HepG2 (cell line): ENCODE results near the gene ALS2. TPM values are rescaled to one million over a fixed set of nuclear protein-coding genes. Genes with fewer than 3 reads are reported as not detected.

Source experiments
- ATAC-seq: fragments of 200-7000 bp; cut with Tn5 transposase; 3 replicates; pipeline ENCODE4 v1.9.1; 2020; ENCODE audit warnings: mild to moderate bottlenecking, moderate library complexity
- BruUV-seq: library from RNA; stranded (reverse); fragments of 400-500 nt; replicated peaks from 2 replicates; lab custom pipeline; 2021; lab: Mats Ljungman, UMichigan
- CTCF ChIA-PET: fragments of 300-600 bp; formaldehyde crosslinking; extraction: SDS; loops from one replicate; lab custom pipeline; 2021; ENCODE audit warnings: low total read pairs, inconsistent platforms, low intra/inter-chr PET ratio; lab: Yijun Ruan, JAX
- POLR2A ChIA-PET: fragments of 350-600 bp; sonication (Branson Sonifier 250); formaldehyde crosslinking; loops from one replicate; lab custom pipeline; 2020; ENCODE audit warnings: antibody characterized with exemption, inconsistent platforms; lab: Yijun Ruan, JAX
- DNase-seq: peaks from one replicate; pipeline ENCODE4 v3.0.0-alpha.2; 2015; ENCODE audit warnings: low spot score
- FAIRE-seq: peaks from 3 replicates; lab custom pipeline; 2011; peaks lifted over from hg19 to GRCh38; lab: Jason Lieb, UNC
- H2AFZ ChIP-seq: one replicate; pipeline ENCODE4 v1.6.1; 2011; ENCODE audit warnings: low read length, inconsistent platforms
- H3K27ac ChIP-seq: fragments of 300-600 bp; 3 replicates; pipeline ENCODE4 v1.8.0; 2011; ENCODE audit warnings: mixed run types, mild to moderate bottlenecking, mixed read lengths, low read length, inconsistent platforms; ENCODE audit not compliant: insufficient read depth; ENCODE audit errors: extremely low read length
- H3K27me3 ChIP-seq, 2 experiments: fragments of 200-600 bp in 1 of 2; 2 replicates in 1 of 2; 3 replicates in 1 of 2; pipeline versions ENCODE4 v1.6.0 to v1.8.0; 2011; ENCODE audit warnings: low read length in 2 of 2, mild to moderate bottlenecking in 2 of 2, moderate library complexity in 2 of 2, inconsistent platforms in 1 of 2; ENCODE audit not compliant: insufficient read depth in 2 of 2, control insufficient read depth in 1 of 2
- H3K36me3 ChIP-seq, 2 experiments: fragments of 200-600 bp in 1 of 2; replicated peaks in 1 of 2; 2 replicates in 1 of 2; 3 replicates in 1 of 2; pipeline versions ENCODE4 v1.5.1 to v1.8.0; 2011; ENCODE audit warnings: low read length in 2 of 2, inconsistent platforms in 1 of 2; ENCODE audit not compliant: insufficient read depth in 2 of 2, control insufficient read depth in 1 of 2
- H3K4me1 ChIP-seq: 2 replicates; pipeline ENCODE4 v1.5.1; 2012; ENCODE audit warnings: low read length, inconsistent platforms; ENCODE audit not compliant: insufficient read depth
- H3K4me2 ChIP-seq: 2 replicates; pipeline ENCODE4 v1.6.0; 2011; ENCODE audit warnings: low read depth, low read length, inconsistent platforms
- H3K4me3 ChIP-seq, 3 experiments: fragments of 200-600 bp in 1 of 3; sonication (generic), shearing (Covaris generic) in 1 of 3; replicated peaks in 1 of 3; 2 replicates each; pipeline ENCODE4 v1.5.1; 2011 to 2016; ENCODE audit warnings: low read length in 3 of 3, inconsistent platforms in 2 of 3, low read depth in 2 of 3, mild to moderate bottlenecking in 2 of 3, control low read depth in 1 of 3, mixed read lengths in 1 of 3; ENCODE audit not compliant: insufficient read depth in 1 of 3
- H3K79me2 ChIP-seq: one replicate; pipeline ENCODE4 v1.6.1; 2011; ENCODE audit warnings: low read length, inconsistent platforms; ENCODE audit not compliant: insufficient read depth
- H3K9ac ChIP-seq: 2 replicates; pipeline ENCODE4 v1.6.0; 2011; ENCODE audit warnings: mild to moderate bottlenecking, low read depth, low read length, inconsistent platforms; ENCODE audit not compliant: insufficient read depth
- H3K9me3 ChIP-seq: 2 replicates; pipeline ENCODE4 v1.5.1; 2012; ENCODE audit warnings: mild to moderate bottlenecking, low read length
- H4K20me1 ChIP-seq: 2 replicates; pipeline ENCODE4 v1.6.0; 2011; ENCODE audit warnings: inconsistent platforms, mild to moderate bottlenecking, low read length, moderate library complexity; ENCODE audit not compliant: insufficient read depth
- BCL6 ChIP-seq: IDR thresholded peaks from 2 replicates; pipeline ENCODE4 v1.6.1; 2016; ENCODE audit warnings: missing genetic modification reagents, missing compliant biosample characterization
- CREM ChIP-seq, 2 experiments: sonication (generic) in 1 of 2; formaldehyde crosslinking in 1 of 2; IDR thresholded peaks; 2 replicates each; pipeline versions ENCODE4 v1.4.0 to v1.6.1; 2016 to 2020; ENCODE audit warnings: antibody characterized with exemption in 1 of 2, mild to moderate bottlenecking in 1 of 2, missing genetic modification reagents in 1 of 2
- ZNF3 ChIP-seq: IDR thresholded peaks from 2 replicates; pipeline ENCODE4 v1.7.0; 2017; ENCODE audit warnings: inconsistent platforms
- ZNF367 ChIP-seq: sonication (generic); formaldehyde crosslinking; IDR thresholded peaks from 2 replicates; pipeline ENCODE4 v1.4.0; 2020; ENCODE audit warnings: missing genetic modification reagents, borderline replicate concordance
- ZSCAN31 ChIP-seq: sonication (generic); formaldehyde crosslinking; IDR thresholded peaks from 2 replicates; pipeline ENCODE4 v1.5.0; 2020; ENCODE audit warnings: low read depth, mild to moderate bottlenecking, missing genetic modification reagents
- WGBS: methylation state at CpG from one replicate; pipeline ENCODE4 v1.1.6; 2017; ENCODE audit warnings: low lambda C conversion rate; 5-methylcytosine and 5-hydroxymethylcytosine counted together
- in situ Hi-C: cut with HindIII; loops from 2 replicates; pipeline ENCODE4 v1.10.0; 2017; ENCODE audit warnings: low pct_unique_long_range_greater_than_20kb; ENCODE audit not compliant: extremely low pct_ligation_motif_present
- intact Hi-C: fragments of 100-400 bp; cut with micrococcal nuclease; formaldehyde crosslinking; loops from one replicate; pipeline ENCODE4 v1.10.0; 2022; ENCODE audit not compliant: unreplicated experiment
- polyA plus RNA-seq, 8 experiments: library from polyadenylated mRNA; depleted of rRNA in 3 of 8; stranded (reverse) in 7 of 8; unstranded in 1 of 8; fragments of >200 nt; fragmentation: Illumina TruSeq in 4 of 8; extraction: Trizol in 4 of 8; gene quantifications; 2 replicates each; pipeline versions ENCODE4 v1.2.1 to v1.2.3, GENCODE V29; 2011 to 2016; ENCODE audit warnings: low read depth in 4 of 8, missing spikeins in 1 of 8, mixed read lengths in 1 of 8; ENCODE audit not compliant: insufficient read depth in 1 of 8
- total RNA-seq, 5 experiments: library from RNA; depleted of rRNA; stranded (reverse); fragments of >200 nt; fragmentation: Illumina TruSeq; extraction: Trizol; gene quantifications; 2 replicates each; pipeline ENCODE4 v1.2.3, GENCODE V29; 2016; ENCODE audit warnings: low read depth in 1 of 5
- TF ChIP-seq, protein P1 (sequence below): sonication (generic); formaldehyde crosslinking; IDR thresholded peaks from 2 replicates; pipeline ENCODE4 v1.8.0; 2022; ENCODE audit warnings: mild to moderate bottlenecking, missing genetic modification reagents
- TF ChIP-seq, protein P2 (sequence below): sonication (generic); formaldehyde crosslinking; IDR thresholded peaks from 2 replicates; pipeline ENCODE4 v1.5.0; 2020; ENCODE audit warnings: missing genetic modification reagents
- TF ChIP-seq, protein P3 (sequence below): fragments of 450-650 bp; IDR thresholded peaks from 2 replicates; pipeline ENCODE4 v1.6.1; 2017

Gene ALS2
- total and polyA plus RNA-seq, 2 of the 13 experiments (the other 11 are each of a cell fraction or from before 2014, with no cell fraction given) = 12.7 to 19.3 TPM

DNA sequence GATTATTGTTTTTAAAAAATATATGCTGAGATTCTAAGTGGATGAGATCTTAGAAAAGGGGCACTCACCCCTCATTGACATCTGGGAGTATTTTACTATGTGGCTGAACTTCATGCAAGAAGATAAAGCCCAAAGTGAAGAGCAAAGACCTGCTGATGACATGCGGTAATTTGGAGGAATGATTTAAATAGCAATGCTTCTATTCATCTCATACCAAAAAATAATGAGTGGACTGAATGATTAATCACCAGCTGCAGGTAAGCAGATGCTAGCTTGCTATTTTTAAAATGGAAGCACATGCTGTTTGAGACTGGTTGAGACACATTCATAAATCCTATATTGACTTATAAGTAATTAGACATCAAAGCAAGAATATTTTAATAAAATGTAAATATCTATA, 12.9 kb upstream of the ALS2 start (continued):
- TF ChIP-seq, protein P1, sequence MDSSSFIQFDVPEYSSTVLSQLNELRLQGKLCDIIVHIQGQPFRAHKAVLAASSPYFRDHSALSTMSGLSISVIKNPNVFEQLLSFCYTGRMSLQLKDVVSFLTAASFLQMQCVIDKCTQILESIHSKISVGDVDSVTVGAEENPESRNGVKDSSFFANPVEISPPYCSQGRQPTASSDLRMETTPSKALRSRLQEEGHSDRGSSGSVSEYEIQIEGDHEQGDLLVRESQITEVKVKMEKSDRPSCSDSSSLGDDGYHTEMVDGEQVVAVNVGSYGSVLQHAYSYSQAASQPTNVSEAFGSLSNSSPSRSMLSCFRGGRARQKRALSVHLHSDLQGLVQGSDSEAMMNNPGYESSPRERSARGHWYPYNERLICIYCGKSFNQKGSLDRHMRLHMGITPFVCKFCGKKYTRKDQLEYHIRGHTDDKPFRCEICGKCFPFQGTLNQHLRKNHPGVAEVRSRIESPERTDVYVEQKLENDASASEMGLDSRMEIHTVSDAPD = no peak
- TF ChIP-seq, protein P2, sequence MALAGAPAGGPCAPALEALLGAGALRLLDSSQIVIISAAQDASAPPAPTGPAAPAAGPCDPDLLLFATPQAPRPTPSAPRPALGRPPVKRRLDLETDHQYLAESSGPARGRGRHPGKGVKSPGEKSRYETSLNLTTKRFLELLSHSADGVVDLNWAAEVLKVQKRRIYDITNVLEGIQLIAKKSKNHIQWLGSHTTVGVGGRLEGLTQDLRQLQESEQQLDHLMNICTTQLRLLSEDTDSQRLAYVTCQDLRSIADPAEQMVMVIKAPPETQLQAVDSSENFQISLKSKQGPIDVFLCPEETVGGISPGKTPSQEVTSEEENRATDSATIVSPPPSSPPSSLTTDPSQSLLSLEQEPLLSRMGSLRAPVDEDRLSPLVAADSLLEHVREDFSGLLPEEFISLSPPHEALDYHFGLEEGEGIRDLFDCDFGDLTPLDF (CRISPR knock-in tag) = no peak
- TF ChIP-seq ZNF367 = no peak
- no peak for TF ChIP-seq BCL6 (CRISPR knock-in tag)
- TF ChIP-seq, protein P3, sequence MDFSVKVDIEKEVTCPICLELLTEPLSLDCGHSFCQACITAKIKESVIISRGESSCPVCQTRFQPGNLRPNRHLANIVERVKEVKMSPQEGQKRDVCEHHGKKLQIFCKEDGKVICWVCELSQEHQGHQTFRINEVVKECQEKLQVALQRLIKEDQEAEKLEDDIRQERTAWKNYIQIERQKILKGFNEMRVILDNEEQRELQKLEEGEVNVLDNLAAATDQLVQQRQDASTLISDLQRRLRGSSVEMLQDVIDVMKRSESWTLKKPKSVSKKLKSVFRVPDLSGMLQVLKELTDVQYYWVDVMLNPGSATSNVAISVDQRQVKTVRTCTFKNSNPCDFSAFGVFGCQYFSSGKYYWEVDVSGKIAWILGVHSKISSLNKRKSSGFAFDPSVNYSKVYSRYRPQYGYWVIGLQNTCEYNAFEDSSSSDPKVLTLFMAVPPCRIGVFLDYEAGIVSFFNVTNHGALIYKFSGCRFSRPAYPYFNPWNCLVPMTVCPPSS = no peak
- TF ChIP-seq ZSCAN31 (CRISPR knock-in tag) = no peak
- TF ChIP-seq, all 625 proteins: peak for 0

DNA sequence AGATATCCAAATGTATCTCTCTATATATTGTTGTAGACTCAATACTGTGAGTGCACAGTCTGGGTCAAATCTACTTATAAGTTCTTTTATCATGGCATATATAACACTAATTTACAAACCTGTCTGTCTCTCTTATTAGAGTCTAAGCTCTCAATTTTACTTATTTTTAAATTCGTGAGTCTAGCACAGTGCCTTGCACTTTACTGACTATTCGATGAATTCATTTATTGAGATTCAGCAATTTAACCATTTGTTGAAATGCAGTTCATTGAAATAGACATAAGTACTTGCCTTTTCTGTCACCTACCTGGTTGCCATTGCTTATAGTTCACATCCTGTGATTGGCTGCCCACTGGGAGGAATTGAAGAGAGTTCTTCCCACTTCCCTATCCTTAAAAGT, 10.3 kb upstream of the ALS2 start:
- ATAC-seq = no peak
- Histone ChIP-seq H3K79me2 (no peaks in the 10 kb centered on the region), H3K9me3 (no peaks in the 10 kb centered on the region), H3K4me1 (peaks cover 9% of the 10 kb centered on the region), H2AFZ (no peak overlapping the region), H4K20me1 (no peaks in the 10 kb centered on the region), H3K4me2 (no peak overlapping the region), H3K4me3 (no peak overlapping the region), H3K36me3 (no peaks in the 10 kb centered on the region), H3K9ac (no peak overlapping the region), H3K27me3 (peaks cover 0 to 2% of the 10 kb centered on the region in 2 experiments; a peak in 1 of 5 replicates), H3K27ac (no peak overlapping the region)
- WGBS = 27% methylated on average over 2 of the region's 2 CpGs
- intact Hi-C loops (no loop called here), in situ Hi-C loops (loop anchor here (10.0 kb wide), 1 partner anchor 394 kb away; no protein-coding TSS in a partner anchor)
- TF ChIP-seq CREM (IDR thresholded peaks at IDR 0.05) (no peak), CREM (CRISPR knock-in tag; IDR thresholded peaks at IDR 0.05) (no peak), ZNF3 (CRISPR knock-in tag) (peak; percentile 90)
- FAIRE-seq = no peak
- no TSS peak for BruUV-seq
- POLR2A ChIA-PET = no interaction called here
- no peak for DNase-seq
- CTCF ChIA-PET = no interaction called here
